Upper lobe of right lung (tissue), 1 donor: ENCODE results near the gene PLPP6. TPM values are rescaled to one million over a fixed set of nuclear protein-coding genes. Genes with fewer than 3 reads are reported as not detected.

ENCODE experiments used
- ATAC-seq: fragments of 200-7000 bp; cut with Tn5 transposase; one replicate; pipeline ENCODE4 v1.9.1; 2020; ENCODE audit warnings: mild to moderate bottlenecking, moderate library complexity
- DNase-seq: peaks from one replicate; pipeline ENCODE4 v3.0.0-alpha.2; 2020
- H3K27ac ChIP-seq: fragments of 200-600 bp; one replicate; pipeline ENCODE4 v1.8.0; 2022
- H3K27me3 ChIP-seq: fragments of 200-600 bp; one replicate; pipeline ENCODE4 v1.8.0; 2022; ENCODE audit warnings: mild to moderate bottlenecking
- H3K36me3 ChIP-seq: fragments of 200-600 bp; one replicate; pipeline ENCODE4 v1.8.0; 2022
- H3K4me1 ChIP-seq: fragments of 200-600 bp; one replicate; pipeline ENCODE4 v1.8.0; 2022
- H3K4me3 ChIP-seq: fragments of 200-600 bp; one replicate; pipeline ENCODE4 v1.8.0; 2022; ENCODE audit warnings: mild to moderate bottlenecking
- H3K9me3 ChIP-seq: fragments of 200-600 bp; one replicate; pipeline ENCODE4 v1.8.0; 2022
- CTCF ChIP-seq: fragments of 200-600 bp; IDR thresholded peaks from one replicate; pipeline ENCODE4 v1.8.0; 2022; ENCODE audit warnings: antibody characterized with exemption
- intact Hi-C: fragments of 100-400 bp; cut with DNase I; formaldehyde crosslinking; loops from one replicate; pipeline ENCODE4 v1.11.0; 2022
- total RNA-seq: library from RNA; stranded (reverse); fragmentation: NEBNext Ultra II Directional; extraction: Animal tissue kit (Norgen Biotek cat#: 25700); gene quantifications from one replicate; pipeline ENCODE4 v1.2.1, GENCODE V29; 2021
- donor health status: DM: no; HTN: yes; CAD: no; lungs with severe emphysema.

The PLPP6 gene
- total RNA-seq, 1 donor from 2014 or later, result 5.5 TPM

GRCh38 chr9:4670591-4670990, 8.5 kb downstream of the PLPP6 start:
- Histone ChIP-seq H3K36me3 (no peaks in the 10 kb centered on the region), H3K9me3 (no peaks in the 10 kb centered on the region), H3K27me3 (no peaks in the 10 kb centered on the region), H3K4me1 (no peaks in the 10 kb centered on the region), H3K27ac (no peak overlapping the region), H3K4me3 (no peak overlapping the region)
- no peak for ATAC-seq
- intact Hi-C loops, result no loop called here
- no peak for DNase-seq
- no peak for TF ChIP-seq CTCF

GRCh38 chr9:4671737-4672136, 9.6 kb downstream of the PLPP6 start:
- no peaks in the 10 kb centered on the region for H3K27me3 ChIP-seq
- no peak for TF ChIP-seq CTCF
- intact Hi-C loops, result no loop called here
- H3K4me3 ChIP-seq, result no peak overlapping the region
- no peak overlapping the region for H3K27ac ChIP-seq
- no peaks in the 10 kb centered on the region for H3K4me1 ChIP-seq
- DNase-seq, result no peak
- ATAC-seq, result no peak
- no peaks in the 10 kb centered on the region for H3K36me3 ChIP-seq
- no peaks in the 10 kb centered on the region for H3K9me3 ChIP-seq

- Histone ChIP-seq H3K4me3 (no peak overlapping the region), H3K36me3 (no peaks in the 10 kb centered on the region), H3K9me3 (no peaks in the 10 kb centered on the region), H3K27ac (no peak overlapping the region), H3K4me1 (peaks cover 3% of the 10 kb centered on the region), H3K27me3 (no peaks in the 10 kb centered on the region)
- no peak for TF ChIP-seq CTCF
- no peak for DNase-seq
- ATAC-seq, result no peak
- intact Hi-C loops, result no loop called here
Measured at GRCh38 chr9:4674783-4675182, 12.7 kb downstream of the PLPP6 start.

- H3K9me3 ChIP-seq, result no peaks in the 10 kb centered on the region
- peak overlapping the region; percentile 99 for H3K27ac ChIP-seq
- H3K27me3 ChIP-seq, result no peaks in the 10 kb centered on the region
- DNase-seq, result no peak
- no peaks in the 10 kb centered on the region for H3K36me3 ChIP-seq
- no peak for ATAC-seq
- intact Hi-C loops, result no loop called here
- no peak for TF ChIP-seq CTCF
- H3K4me3 ChIP-seq, result no peak overlapping the region
- H3K4me1 ChIP-seq, result peaks cover 13% of the 10 kb centered on the region
Measured at GRCh38 chr9:4677392-4677791, 15.3 kb downstream of the PLPP6 start.

- H3K27ac ChIP-seq, result peak overlapping the region; percentile 99
- no peaks in the 10 kb centered on the region for H3K36me3 ChIP-seq
- H3K27me3 ChIP-seq, result no peaks in the 10 kb centered on the region
- no peak for TF ChIP-seq CTCF
- ATAC-seq (no peak), DNase-seq (no peak)
- intact Hi-C loops, result no loop called here
- no peaks in the 10 kb centered on the region for H3K9me3 ChIP-seq
- H3K4me3 ChIP-seq, result peak overlapping the region; percentile 69
- peaks cover 13% of the 10 kb centered on the region for H3K4me1 ChIP-seq
Measured at GRCh38 chr9:4678679-4679267, 16.7 kb downstream of the PLPP6 start.
